ENCODE measurements around the gene KDM5B.

KDM5B gene

GRCh38 chr1:202848191-202848542, 39.9 kb upstream of the KDM5B start:
- TF ChIP-seq CTCF (IDR thresholded peaks at IDR 0.05; ENCODE audit: control insufficient read depth, insufficient read depth, low read depth, low read length, missing control alignments) = no peak
- DNase-seq (ENCODE audit: low read depth) = no peak
- H3K4me3 ChIP-seq (ENCODE audit: control insufficient read depth, low read depth, low read length) = no peak overlapping the region

- H3K4me3 ChIP-seq (ENCODE audit: control insufficient read depth, low read depth, low read length) = no peak overlapping the region
- no peak for DNase-seq (ENCODE audit: low read depth)
- no peak for TF ChIP-seq CTCF (IDR thresholded peaks at IDR 0.05; ENCODE audit: control insufficient read depth, insufficient read depth, low read depth, low read length, missing control alignments)
These were observed 36.7 kb upstream of the KDM5B start for GRCh38 chr1:202844935-202845334.

GRCh38 chr1:202844259-202844658, 36.0 kb upstream of the KDM5B start:
- no peak for TF ChIP-seq CTCF (IDR thresholded peaks at IDR 0.05; ENCODE audit: control insufficient read depth, insufficient read depth, low read depth, low read length, missing control alignments)
- H3K4me3 ChIP-seq (ENCODE audit: control insufficient read depth, low read depth, low read length) = no peak overlapping the region
- DNase-seq (ENCODE audit: low read depth) = no peak

- DNase-seq (ENCODE audit: low read depth) = no peak
- no peak for TF ChIP-seq CTCF (IDR thresholded peaks at IDR 0.05; ENCODE audit: control insufficient read depth, insufficient read depth, low read depth, low read length, missing control alignments)
These were observed 34.9 kb upstream of the KDM5B start for GRCh38 chr1:202843081-202843480.

GRCh38 chr1:202837746-202838262, 29.6 kb upstream of the KDM5B start:
- no peak overlapping the region for H3K4me3 ChIP-seq (ENCODE audit: control insufficient read depth, low read depth, low read length)
- no peak for TF ChIP-seq CTCF (IDR thresholded peaks at IDR 0.05; ENCODE audit: control insufficient read depth, insufficient read depth, low read depth, low read length, missing control alignments)
- no peak for DNase-seq (ENCODE audit: low read depth)

More at GRCh38 chr1:202843081-202843480, 34.9 kb upstream of the KDM5B start:
- H3K4me3 ChIP-seq (ENCODE audit: control insufficient read depth, low read depth, low read length) = no peak overlapping the region

- no peak overlapping the region for H3K4me3 ChIP-seq (ENCODE audit: control insufficient read depth, low read depth, low read length)
- no peak for DNase-seq (ENCODE audit: low read depth)
- TF ChIP-seq CTCF (IDR thresholded peaks at IDR 0.05; ENCODE audit: control insufficient read depth, insufficient read depth, low read depth, low read length, missing control alignments) = no peak
These were observed 28.6 kb upstream of the KDM5B start for GRCh38 chr1:202836623-202837403.

Data from AG09309 (cell line).